22Rv1 (cell line): ENCODE results near the gene GARIN5B.

ENCODE experiments used
- H3K27ac ChIP-seq: fragments of 450-650 bp; 2 replicates; pipeline ENCODE4 v1.5.1; 2017
- CTCF ChIP-seq: fragments of 450-650 bp; IDR thresholded peaks from 2 replicates; pipeline ENCODE4 v1.5.1; 2017; ENCODE audit warnings: mild to moderate bottlenecking
- ZFX ChIP-seq: fragments of 450-650 bp; IDR thresholded peaks from 2 replicates; pipeline ENCODE4 v1.6.1; 2017; ENCODE audit warnings: antibody characterized with exemption, borderline replicate concordance

The GARIN5B gene

GRCh38 chr19:55353803-55354697 is 9.0 kb downstream of the GARIN5B start:
- TF ChIP-seq ZFX = no peak
- TF ChIP-seq CTCF = no peak
- no peak overlapping the region for H3K27ac ChIP-seq

GRCh38 chr19:55353356-55353802 is 9.7 kb downstream of the GARIN5B start:
- TF ChIP-seq CTCF (no peak), ZFX (no peak)
- no peak overlapping the region for H3K27ac ChIP-seq

DNA sequence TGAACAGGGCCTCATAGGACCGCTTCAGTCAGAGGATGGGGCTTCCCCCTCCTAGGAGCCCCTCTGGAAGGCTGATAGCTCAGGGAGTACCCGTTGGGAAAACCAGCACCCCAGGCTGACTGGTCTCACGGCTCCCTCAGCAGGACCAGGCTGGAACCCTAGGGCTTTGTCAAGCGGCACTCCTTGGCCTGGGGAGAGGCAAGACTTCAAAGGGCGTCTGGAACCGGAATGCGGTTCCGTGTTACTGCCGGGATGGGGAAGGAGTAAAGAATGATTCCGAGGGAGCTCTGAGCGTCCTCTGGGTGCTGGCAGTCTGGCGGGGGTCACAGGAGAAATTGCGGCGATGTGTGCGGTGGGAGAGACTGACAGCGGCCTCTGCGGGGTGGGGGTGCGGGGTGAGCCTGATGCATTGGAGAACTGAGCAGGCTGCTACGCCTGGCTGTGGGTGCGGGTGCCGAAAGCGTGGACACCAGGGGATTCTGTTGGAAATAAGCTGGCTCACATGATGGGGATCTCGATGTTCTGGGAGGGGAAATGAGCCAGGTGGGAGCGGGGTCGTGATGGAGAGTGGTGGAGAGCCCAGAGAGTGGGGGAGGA is 10.4 kb downstream of the GARIN5B start:
- TF ChIP-seq ZFX (no peak), CTCF (no peak)
- no peak overlapping the region for H3K27ac ChIP-seq

DNA sequence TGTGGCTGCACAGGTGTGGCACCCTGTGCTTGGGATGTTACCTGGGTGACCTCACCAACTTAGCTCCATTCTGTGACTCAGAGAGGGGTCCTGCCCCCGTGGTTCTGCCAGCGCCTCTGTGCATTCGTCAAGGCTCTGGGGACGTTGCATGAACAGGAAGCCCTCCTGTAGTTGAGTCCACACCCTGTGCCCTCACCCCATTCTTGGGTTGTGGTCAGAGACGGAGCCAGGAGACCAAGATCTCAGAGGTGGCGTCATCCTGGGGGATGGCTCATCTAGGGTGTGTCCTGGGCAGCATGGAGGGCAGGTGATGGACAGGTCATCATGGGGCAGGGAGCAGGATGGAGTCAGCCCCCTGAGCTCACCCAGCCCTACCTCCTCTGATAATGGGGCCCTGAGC is 11.0 kb downstream of the GARIN5B start:
- TF ChIP-seq ZFX (no peak), CTCF (no peak)
- no peak overlapping the region for H3K27ac ChIP-seq

DNA sequence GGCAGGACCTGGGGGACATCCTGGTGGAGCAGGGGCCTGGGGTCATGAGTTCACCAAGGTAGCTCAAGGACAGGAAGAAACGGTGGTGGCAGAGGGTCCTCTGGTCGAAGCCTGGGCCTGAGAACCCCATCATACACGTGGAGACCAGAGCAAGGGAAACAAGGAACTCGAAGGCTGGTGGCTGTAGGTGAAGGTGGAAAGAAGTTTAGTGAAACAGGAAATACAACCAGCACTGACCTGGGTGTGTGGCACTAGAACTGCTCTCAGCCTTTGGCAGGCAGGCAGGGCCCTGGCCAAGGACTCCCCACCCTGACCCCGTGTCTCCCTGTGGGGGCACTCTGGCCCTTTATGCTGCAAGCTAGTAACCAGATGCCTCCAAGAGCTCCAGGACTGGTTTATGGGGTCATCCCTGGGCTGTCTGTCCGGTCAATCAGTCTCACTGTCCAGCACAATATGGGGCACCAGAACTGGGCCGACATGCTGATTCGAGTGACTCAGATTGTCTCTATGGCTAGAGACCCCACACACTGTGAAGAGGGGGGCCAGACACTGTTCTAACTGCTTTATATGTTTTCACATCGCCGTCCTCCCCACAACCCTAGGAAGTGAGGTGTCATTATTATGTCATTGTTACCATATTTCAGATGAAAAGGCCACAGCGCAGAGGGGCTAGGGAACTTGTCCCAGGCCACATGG is 12.3 kb downstream of the GARIN5B start:
- TF ChIP-seq ZFX = no peak
- TF ChIP-seq CTCF = no peak
- no peak overlapping the region for H3K27ac ChIP-seq

GRCh38 chr19:55348317-55349034 is 14.6 kb downstream of the GARIN5B start:
- TF ChIP-seq CTCF (no peak), ZFX (no peak)
- no peak overlapping the region for H3K27ac ChIP-seq
